Fibroblast of lung (primary cell): ENCODE data around the gene QSOX1.

Experiments
- CTCF ChIP-seq, 2 donors: IDR thresholded peaks in 1 of 2; conservative IDR thresholded peaks in 1 of 2; 1 replicate in 1 of 2; 2 replicates in 1 of 2; pipeline ENCODE4 v1.5.1; 2011 to 2012; ENCODE audit warnings: low read length in 2 of 2, control low read depth in 1 of 2, inconsistent platforms in 1 of 2, low read depth in 1 of 2, mild to moderate bottlenecking in 1 of 2
- EZH2 ChIP-seq: IDR thresholded peaks from 2 replicates; pipeline ENCODE4 v1.5.1; 2012; ENCODE audit warnings: low read length, control low read depth, mild to moderate bottlenecking; ENCODE audit errors: missing control alignments

- TF ChIP-seq CTCF (conservative IDR thresholded peaks at IDR 0.05 in 1 of 2, IDR thresholded peaks at IDR 0.05 in 1 of 2; ENCODE audit: low read depth in 1 of 2, low read length in 2 of 2) (no peak), EZH2 (no peak)
Measured at GRCh38 chr1:180144659-180145357, 9.9 kb upstream of the QSOX1 start.
